Testis (tissue), 3 donors: ENCODE results near the gene MACO1. TPM values are rescaled to one million over a fixed set of nuclear protein-coding genes. Genes with fewer than 3 reads are reported as not detected.

Experiments used
- DNase-seq: peaks from one replicate; pipeline ENCODE4 v3.0.0-alpha.2; 2019
- H3K27ac ChIP-seq, 2 donors: fragments of 200-600 bp; sonication (generic); one replicate each; pipeline ENCODE4 v1.5.1; 2019
- H3K27me3 ChIP-seq: fragments of 200-600 bp; sonication (generic); one replicate; pipeline ENCODE4 v1.5.1; 2019
- H3K36me3 ChIP-seq: fragments of 200-600 bp; sonication (generic); one replicate; pipeline ENCODE4 v1.5.1; 2017; ENCODE audit warnings: low read depth; ENCODE audit errors: missing control alignments
- H3K4me1 ChIP-seq: fragments of 200-600 bp; sonication (generic); one replicate; pipeline ENCODE4 v1.5.1; 2019
- H3K4me3 ChIP-seq, 2 donors: fragments of 200-600 bp; sonication (generic); one replicate each; pipeline ENCODE4 v1.5.1; 2017 to 2019
- H3K9me3 ChIP-seq: fragments of 200-600 bp; sonication (generic); one replicate; pipeline ENCODE4 v1.5.1; 2017
- CTCF ChIP-seq, 3 experiments: fragments of 450-650 bp in 2 of 3; fragments of 200-600 bp in 1 of 3; sonication (generic) in 1 of 3; IDR thresholded peaks; one replicate each; pipeline ENCODE4 v1.5.1; 2016 to 2019; ENCODE audit warnings: antibody characterized with exemption in 3 of 3, mild to moderate bottlenecking in 2 of 3, moderate library complexity in 1 of 3
- POLR2A ChIP-seq: fragments of 450-650 bp; IDR thresholded peaks from one replicate; pipeline ENCODE4 v1.6.1; 2017; ENCODE audit warnings: antibody characterized with exemption, mild to moderate bottlenecking, moderate library complexity
- WGBS, 2 donors: methylation state at CpG; one replicate each; pipeline ENCODE4 v1.1.5; 2018; 5-methylcytosine and 5-hydroxymethylcytosine counted together
- intact Hi-C: fragments of 100-400 bp; cut with DNase I; formaldehyde crosslinking; loops from one replicate; pipeline ENCODE4 v1.15.1; 2023; ENCODE audit warnings: low total_unique reads
- polyA plus RNA-seq: library from polyadenylated mRNA; stranded (reverse); fragments of 350-450 nt; fragmentation: Illumina TruSeq; extraction: RNeasy Lipid Tissue Mini Kit (QIAGEN cat#74804); gene quantifications from one replicate; pipeline ENCODE4 v1.2.3, GENCODE V29; 2014; ENCODE audit warnings: low read depth, low replicate concordance; ENCODE audit not compliant: insufficient read depth
- total RNA-seq, 2 donors: library from RNA; depleted of rRNA; stranded (reverse); fragments of >200 nt; gene quantifications; one replicate each; pipeline ENCODE4 v1.2.3, GENCODE V29; 2016

The MACO1 gene
- total and polyA plus RNA-seq, 3 donors from 2014 or later = 22.1 to 51.3 (median 25.4) TPM

GRCh38 chr1:25469177-25469576 lies 38.5 kb downstream of the MACO1 start:
- Histone ChIP-seq H3K9me3 (no peaks in the 10 kb centered on the region), H3K27me3 (no peaks in the 10 kb centered on the region), H3K27ac (peak overlapping the region in 1 of 2 donors; percentile 71), H3K36me3 (no peaks in the 10 kb centered on the region), H3K4me3 (no peak overlapping the region), H3K4me1 (peaks cover 10% of the 10 kb centered on the region)
- intact Hi-C loops = no loop called here
- WGBS, 2 donors = 64% methylated on average over 2 of the region's 2 CpGs
- DNase-seq = no peak
- no peak for TF ChIP-seq POLR2A
- TF ChIP-seq CTCF (IDR thresholded peaks at IDR 0.05) = no peak

- intact Hi-C loops = no loop called here
These were observed 41.8 kb downstream of the MACO1 start for GRCh38 chr1:25472471-25472870.

GRCh38 chr1:25473653-25474225 lies 43.0 kb downstream of the MACO1 start:
- TF ChIP-seq CTCF (IDR thresholded peaks at IDR 0.05) = no peak
- no peak for TF ChIP-seq POLR2A
- no peaks in the 10 kb centered on the region for H3K9me3 ChIP-seq
- WGBS, 2 donors = 77 to 89% methylated on average over 1 of the region's 1 CpG
- no peak overlapping the region for H3K4me3 ChIP-seq
- H3K4me1 ChIP-seq = peaks cover 4% of the 10 kb centered on the region
- intact Hi-C loops = no loop called here
- H3K27me3 ChIP-seq = no peaks in the 10 kb centered on the region
- no peaks in the 10 kb centered on the region for H3K36me3 ChIP-seq
- DNase-seq = no peak
- H3K27ac ChIP-seq = peak overlapping the region in 1 of 2 donors; percentile 13

More at GRCh38 chr1:25472471-25472870, 41.8 kb downstream of the MACO1 start:
- Histone ChIP-seq H3K27me3 (no peaks in the 10 kb centered on the region), H3K36me3 (no peaks in the 10 kb centered on the region), H3K4me1 (peaks cover 4% of the 10 kb centered on the region), H3K9me3 (no peaks in the 10 kb centered on the region), H3K27ac (no peak overlapping the region), H3K4me3 (no peak overlapping the region)
- DNase-seq = no peak
- 93 to 94% methylated on average over 4 of the region's 4 CpGs for WGBS, 2 donors
- TF ChIP-seq POLR2A (no peak), CTCF (IDR thresholded peaks at IDR 0.05) (no peak)

GRCh38 chr1:25474439-25475047 lies 43.8 kb downstream of the MACO1 start:
- intact Hi-C loops = no loop called here
- Histone ChIP-seq H3K4me1 (peaks cover 4% of the 10 kb centered on the region), H3K36me3 (no peaks in the 10 kb centered on the region), H3K27me3 (no peaks in the 10 kb centered on the region), H3K9me3 (no peaks in the 10 kb centered on the region), H3K4me3 (no peak overlapping the region), H3K27ac (peak overlapping the region in 1 of 2 donors; percentile 13)
- no peak for DNase-seq
- 76 to 80% methylated on average over 5 of the region's 5 CpGs for WGBS, 2 donors
- no peak for TF ChIP-seq CTCF (IDR thresholded peaks at IDR 0.05)
- no peak for TF ChIP-seq POLR2A
